Measurements from ENCODE around the gene CCDC78.

DNA sequence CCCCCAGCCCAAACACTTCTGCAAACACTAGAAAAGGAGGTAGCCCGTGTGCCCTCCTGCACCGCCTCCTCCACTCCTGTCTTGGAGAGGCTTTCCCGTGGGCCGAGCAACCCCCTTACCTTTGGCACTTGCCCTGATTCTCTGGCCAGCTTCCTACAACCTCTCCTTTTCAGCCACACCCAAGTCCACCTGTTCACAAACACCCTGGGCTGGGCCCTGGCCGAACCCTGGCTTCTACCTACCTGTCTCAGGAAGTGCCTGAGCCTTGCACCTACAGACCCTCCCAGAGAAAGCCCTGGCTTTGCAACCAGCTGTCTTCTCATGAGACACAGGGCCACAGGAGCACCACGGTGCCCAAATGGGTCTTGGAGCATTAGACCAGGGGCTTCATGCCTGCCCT is 7.3 kb downstream of the CCDC78 start:
- TF ChIP-seq, protein P1, sequence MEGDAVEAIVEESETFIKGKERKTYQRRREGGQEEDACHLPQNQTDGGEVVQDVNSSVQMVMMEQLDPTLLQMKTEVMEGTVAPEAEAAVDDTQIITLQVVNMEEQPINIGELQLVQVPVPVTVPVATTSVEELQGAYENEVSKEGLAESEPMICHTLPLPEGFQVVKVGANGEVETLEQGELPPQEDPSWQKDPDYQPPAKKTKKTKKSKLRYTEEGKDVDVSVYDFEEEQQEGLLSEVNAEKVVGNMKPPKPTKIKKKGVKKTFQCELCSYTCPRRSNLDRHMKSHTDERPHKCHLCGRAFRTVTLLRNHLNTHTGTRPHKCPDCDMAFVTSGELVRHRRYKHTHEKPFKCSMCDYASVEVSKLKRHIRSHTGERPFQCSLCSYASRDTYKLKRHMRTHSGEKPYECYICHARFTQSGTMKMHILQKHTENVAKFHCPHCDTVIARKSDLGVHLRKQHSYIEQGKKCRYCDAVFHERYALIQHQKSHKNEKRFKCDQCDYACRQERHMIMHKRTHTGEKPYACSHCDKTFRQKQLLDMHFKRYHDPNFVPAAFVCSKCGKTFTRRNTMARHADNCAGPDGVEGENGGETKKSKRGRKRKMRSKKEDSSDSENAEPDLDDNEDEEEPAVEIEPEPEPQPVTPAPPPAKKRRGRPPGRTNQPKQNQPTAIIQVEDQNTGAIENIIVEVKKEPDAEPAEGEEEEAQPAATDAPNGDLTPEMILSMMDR (CRISPR knock-in tag; IDR thresholded peaks at IDR 0.05): no peak
- TF ChIP-seq POLR2G (IDR thresholded peaks at IDR 0.05; ENCODE audit: low read depth, low read length): no peak
- TF ChIP-seq CHD2 (IDR thresholded peaks at IDR 0.05; ENCODE audit: low read depth, low read length): no peak
- TF ChIP-seq NFIB (CRISPR knock-in tag; IDR thresholded peaks at IDR 0.05; ENCODE audit: borderline replicate concordance): no peak
- TF ChIP-seq, protein P2, sequence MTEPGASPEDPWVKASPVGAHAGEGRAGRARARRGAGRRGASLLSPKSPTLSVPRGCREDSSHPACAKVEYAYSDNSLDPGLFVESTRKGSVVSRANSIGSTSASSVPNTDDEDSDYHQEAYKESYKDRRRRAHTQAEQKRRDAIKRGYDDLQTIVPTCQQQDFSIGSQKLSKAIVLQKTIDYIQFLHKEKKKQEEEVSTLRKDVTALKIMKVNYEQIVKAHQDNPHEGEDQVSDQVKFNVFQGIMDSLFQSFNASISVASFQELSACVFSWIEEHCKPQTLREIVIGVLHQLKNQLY (CRISPR knock-in tag; IDR thresholded peaks at IDR 0.05): no peak
- no peak for TF ChIP-seq EZH2 (conservative IDR thresholded peaks at IDR 0.05; ENCODE audit: low read depth, low read length)
- TF ChIP-seq POLR2A (IDR thresholded peaks at IDR 0.05; ENCODE audit: insufficient read depth in 1 of 2, low read depth in 2 of 2, low read length in 2 of 2): peak in 1 of 2 experiments; percentile 6; a peak in 1 of 4 replicates
- no peak for TF ChIP-seq CBFB (CRISPR knock-in tag; IDR thresholded peaks at IDR 0.05)
- no peak for TF ChIP-seq SMAD9 (CRISPR knock-in tag; IDR thresholded peaks at IDR 0.05)
